UCSD-AML1 (cell line): ENCODE results near the gene DLG1.
"Not testable (repeated sequence)": the region's sequence is repeated elsewhere in the genome, so short reads cannot be mapped to it uniquely, and the experiment has no call there.

Experiments
- DNase-seq: peaks from one replicate; lab custom pipeline; 2025; ENCODE audit not compliant: unreplicated experiment; lab: John Stamatoyannopoulos, UW

DLG1 gene

GRCh38 chr3:197122394-197122793 is 176.0 kb downstream of the DLG1 start:
- DNase-seq, result no peak

- no peak for DNase-seq
Measured at GRCh38 chr3:197117114-197117513, 181.3 kb downstream of the DLG1 start.

GRCh38 chr3:197114007-197114406 is 184.4 kb downstream of the DLG1 start:
- DNase-seq, result no peak

GRCh38 chr3:197111685-197112084 is 186.7 kb downstream of the DLG1 start:
- DNase-seq, result no peak

- no peak for DNase-seq
Measured at GRCh38 chr3:197105786-197106185, 192.6 kb downstream of the DLG1 start.

- no peak for DNase-seq
Measured at GRCh38 chr3:197104738-197105137, 193.7 kb downstream of the DLG1 start.

- DNase-seq, result no peak
Measured at GRCh38 chr3:197103766-197104165, 194.6 kb downstream of the DLG1 start.

GRCh38 chr3:197093871-197094270 is 204.5 kb downstream of the DLG1 start:
- no peak for DNase-seq

GRCh38 chr3:197088370-197088769 is 210.0 kb downstream of the DLG1 start:
- DNase-seq, result no peak

GRCh38 chr3:197085137-197085536 is 213.3 kb downstream of the DLG1 start:
- DNase-seq, result no peak

GRCh38 chr3:197083486-197083885 is 214.9 kb downstream of the DLG1 start:
- DNase-seq, result no peak

GRCh38 chr3:197082871-197083270 is 215.5 kb downstream of the DLG1 start:
- DNase-seq, result no peak

- DNase-seq, result no peak
Measured at GRCh38 chr3:197080344-197080743, 218.1 kb downstream of the DLG1 start.

- no peak for DNase-seq
Measured at GRCh38 chr3:197076415-197076814, 222.0 kb downstream of the DLG1 start.

GRCh38 chr3:197068077-197068476 is 230.3 kb downstream of the DLG1 start:
- DNase-seq, result no peak

- DNase-seq, result no peak
Measured at GRCh38 chr3:197064771-197065170, 233.6 kb downstream of the DLG1 start.

GRCh38 chr3:197062446-197062845 is 236.0 kb downstream of the DLG1 start:
- DNase-seq, result no peak

GRCh38 chr3:197051637-197052036 is 246.8 kb downstream of the DLG1 start:
- DNase-seq, result not testable (repeated sequence)

GRCh38 chr3:197050511-197050910 is 247.9 kb downstream of the DLG1 start:
- DNase-seq, result no peak

- DNase-seq, result no peak
Measured at GRCh38 chr3:197042539-197042938, 255.9 kb downstream of the DLG1 start.

- no peak for DNase-seq
Measured at GRCh38 chr3:197041875-197042488, 256.4 kb downstream of the DLG1 start.

- DNase-seq, result no peak
Measured at GRCh38 chr3:197040658-197041057, 257.8 kb downstream of the DLG1 start.

GRCh38 chr3:197038679-197039462 is 259.5 kb downstream of the DLG1 start:
- DNase-seq, result no peak
